T-helper 2 cell treated with Interferon-gamma antibody and Interleukin-4, amounts not matched to agents 5 μg/mL and 100 μg/mL, for 36 hours (primary cell): Measurements from ENCODE around the gene TXNDC8.

Source experiments
- DNase-seq: peaks from one replicate; pipeline ENCODE4 v3.0.0; 2021; ENCODE audit warnings: low spot score
- H3K27ac Mint-ChIP-seq: one replicate; pipeline ENCODE4 v1.8.0; 2021; ENCODE audit warnings: mild to moderate bottlenecking, mixed read lengths
- H3K27me3 Mint-ChIP-seq: one replicate; pipeline ENCODE4 v1.8.0; 2021; ENCODE audit warnings: low read depth, mixed read lengths
- H3K36me3 Mint-ChIP-seq: one replicate; pipeline ENCODE4 v1.8.0; 2021; ENCODE audit warnings: low read depth, mixed read lengths
- H3K4me1 Mint-ChIP-seq: one replicate; pipeline ENCODE4 v1.8.0; 2021; ENCODE audit warnings: low read depth, mixed read lengths
- H3K4me3 Mint-ChIP-seq: one replicate; pipeline ENCODE4 v1.8.0; 2022; ENCODE audit warnings: mild to moderate bottlenecking, moderate library complexity, mixed read lengths
- H3K9me3 Mint-ChIP-seq: one replicate; pipeline ENCODE4 v1.8.0; 2021; ENCODE audit warnings: mixed read lengths

The TXNDC8 gene

DNA sequence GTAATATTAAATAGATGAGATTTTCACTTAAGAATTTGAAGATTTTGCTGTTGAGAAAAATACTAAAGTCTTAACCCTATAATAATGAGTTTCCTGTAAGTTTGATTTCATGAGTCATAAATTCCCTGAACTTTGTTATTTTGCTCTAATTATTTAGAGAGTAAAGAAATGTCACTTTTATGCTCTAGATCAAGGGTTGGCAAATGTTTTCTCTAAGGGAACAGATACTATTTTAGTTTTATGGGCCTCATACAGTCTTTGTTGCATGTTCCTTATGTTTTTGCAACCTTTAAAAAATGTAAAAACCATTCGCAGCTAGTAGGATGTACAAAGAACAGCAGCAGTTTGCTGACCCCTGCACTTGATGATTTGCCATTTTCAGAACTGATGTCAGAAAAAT is 480 bp upstream of the TXNDC8 start:
- Mint-ChIP-seq H3K4me1 (peaks cover 2% of the 10 kb centered on the region), H3K4me3 (no peak overlapping the region), H3K27ac (no peak overlapping the region), H3K27me3 (no peaks in the 10 kb centered on the region), H3K36me3 (no peaks in the 10 kb centered on the region), H3K9me3 (no peaks in the 10 kb centered on the region)
- DNase-seq, result no peak

DNA sequence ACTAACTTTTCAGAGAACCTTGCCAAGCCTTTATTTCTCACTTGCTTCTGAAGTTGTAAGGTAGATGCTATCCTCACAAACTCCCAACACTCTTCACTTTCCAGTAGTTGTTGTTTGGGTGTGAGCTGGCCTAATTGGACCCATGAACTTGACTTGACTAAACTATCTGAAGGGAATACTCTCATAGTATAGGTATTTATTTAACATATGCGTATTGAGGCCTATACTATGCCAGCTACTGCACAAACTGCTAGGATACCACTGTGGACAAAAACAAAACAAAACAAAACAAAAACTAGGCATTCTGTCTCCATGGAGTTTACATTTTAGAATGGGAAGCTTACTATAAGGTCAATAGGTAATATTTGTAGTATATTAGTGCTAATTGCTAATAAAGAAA is 1.3 kb downstream of the TXNDC8 start:
- Mint-ChIP-seq H3K27ac (no peak overlapping the region), H3K4me3 (no peak overlapping the region), H3K36me3 (no peaks in the 10 kb centered on the region), H3K4me1 (peaks cover 2% of the 10 kb centered on the region), H3K27me3 (peaks cover under 1% of the 10 kb centered on the region), H3K9me3 (no peaks in the 10 kb centered on the region)
- no peak for DNase-seq

DNA sequence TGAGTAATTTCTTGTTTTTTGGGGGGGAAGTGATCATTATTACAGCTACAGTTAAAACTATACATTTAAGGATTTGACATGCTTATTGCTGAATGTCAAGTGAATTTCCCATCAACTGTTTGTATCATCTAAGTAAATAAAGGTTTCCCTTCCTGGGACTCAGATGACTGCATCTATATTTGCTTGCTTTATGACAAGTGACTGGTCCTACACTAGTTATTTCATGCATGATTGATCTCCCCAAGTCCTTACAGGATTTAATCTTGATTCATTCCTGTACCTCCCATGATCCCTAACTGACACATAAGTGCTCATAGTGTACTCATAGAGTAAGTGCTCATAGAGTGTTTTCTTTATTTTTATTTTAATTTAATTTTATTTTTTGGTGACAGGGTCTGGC is 2.8 kb downstream of the TXNDC8 start:
- H3K36me3 Mint-ChIP-seq, result no peaks in the 10 kb centered on the region
- H3K9me3 Mint-ChIP-seq, result no peaks in the 10 kb centered on the region
- no peak overlapping the region for H3K4me3 Mint-ChIP-seq
- H3K27me3 Mint-ChIP-seq, result peaks cover 2% of the 10 kb centered on the region
- H3K4me1 Mint-ChIP-seq, result peaks cover 2% of the 10 kb centered on the region
- H3K27ac Mint-ChIP-seq, result no peak overlapping the region
- DNase-seq, result no peak

DNA sequence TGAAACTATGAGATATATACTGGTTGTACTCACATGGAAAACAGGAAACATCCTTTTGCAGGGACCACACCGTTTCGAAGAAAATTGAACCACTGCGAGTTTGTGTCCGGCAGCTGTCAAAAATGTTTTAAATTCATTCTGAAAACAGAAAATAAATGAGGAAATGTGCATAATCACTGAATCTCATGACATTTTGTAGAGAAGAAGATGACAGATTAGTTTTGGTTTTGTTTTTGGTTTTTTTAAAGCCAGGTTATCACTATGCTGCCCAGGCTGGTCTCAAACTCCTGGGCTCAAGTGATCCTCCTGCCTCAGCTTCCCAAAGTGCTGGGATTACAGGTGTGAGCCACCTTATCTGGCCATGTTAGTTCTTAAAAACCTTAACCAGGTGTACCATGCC is 3.5 kb downstream of the TXNDC8 start:
- Mint-ChIP-seq H3K36me3 (no peaks in the 10 kb centered on the region), H3K27ac (no peak overlapping the region), H3K4me1 (peaks cover 4% of the 10 kb centered on the region), H3K27me3 (peaks cover 2% of the 10 kb centered on the region), H3K9me3 (no peaks in the 10 kb centered on the region), H3K4me3 (no peak overlapping the region)
- DNase-seq, result no peak

DNA sequence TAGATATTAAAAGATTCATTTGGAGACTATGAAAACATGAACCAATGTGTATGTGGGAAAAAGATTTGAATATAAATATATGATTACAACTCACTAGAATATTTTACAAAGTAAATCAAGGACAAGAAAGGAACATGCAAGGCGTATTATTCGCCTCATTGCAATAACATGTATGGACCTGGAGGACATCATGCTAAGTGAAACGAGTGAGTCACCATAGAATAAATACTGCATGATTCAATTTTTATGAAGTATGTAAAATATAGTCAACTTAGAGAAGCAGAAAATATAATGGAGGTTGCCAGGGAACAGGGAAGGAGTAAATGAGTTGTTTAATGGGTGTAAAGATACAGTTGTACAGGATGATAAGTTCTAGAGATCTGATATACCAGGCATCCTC is 4.9 kb downstream of the TXNDC8 start:
- no peak overlapping the region for H3K4me3 Mint-ChIP-seq
- H3K27me3 Mint-ChIP-seq, result peaks cover 2% of the 10 kb centered on the region
- DNase-seq, result no peak
- no peaks in the 10 kb centered on the region for H3K36me3 Mint-ChIP-seq
- peaks cover 4% of the 10 kb centered on the region for H3K4me1 Mint-ChIP-seq
- no peak overlapping the region for H3K27ac Mint-ChIP-seq
- no peaks in the 10 kb centered on the region for H3K9me3 Mint-ChIP-seq

DNA sequence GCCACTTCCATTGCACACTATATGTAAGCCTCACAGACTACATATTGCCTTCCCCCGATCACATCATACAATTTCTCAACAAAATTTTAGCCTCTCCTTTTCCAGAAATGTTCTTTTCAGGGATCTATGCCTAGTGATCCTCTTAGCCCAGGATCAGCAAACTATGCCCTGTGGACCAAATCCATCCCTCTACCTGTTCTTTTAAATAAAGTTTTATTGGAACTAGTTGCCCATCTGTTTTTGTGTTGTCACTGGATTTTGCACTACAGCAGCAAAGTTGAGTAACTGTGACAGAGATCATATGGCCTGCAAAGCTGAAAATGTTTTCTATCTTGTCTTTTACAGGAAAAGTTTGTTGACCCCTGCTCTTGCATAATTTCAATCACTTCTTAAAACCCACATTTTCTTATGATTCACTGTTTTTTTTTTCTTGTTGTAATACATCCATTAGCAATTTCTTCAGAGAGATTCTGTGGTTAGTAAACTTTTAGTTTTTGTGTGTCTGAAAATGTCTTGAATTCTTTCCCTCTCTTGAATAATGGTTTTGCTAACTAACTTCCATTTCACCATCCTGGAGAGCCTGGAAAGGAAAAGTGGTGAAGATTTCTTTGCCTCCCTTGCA is 7.1 kb downstream of the TXNDC8 start:
- no peak overlapping the region for H3K4me3 Mint-ChIP-seq
- H3K4me1 Mint-ChIP-seq, result peaks cover 4% of the 10 kb centered on the region
- no peak overlapping the region for H3K27ac Mint-ChIP-seq
- H3K36me3 Mint-ChIP-seq, result no peaks in the 10 kb centered on the region
- peaks cover 2% of the 10 kb centered on the region for H3K27me3 Mint-ChIP-seq
- no peak for DNase-seq
- no peaks in the 10 kb centered on the region for H3K9me3 Mint-ChIP-seq

DNA sequence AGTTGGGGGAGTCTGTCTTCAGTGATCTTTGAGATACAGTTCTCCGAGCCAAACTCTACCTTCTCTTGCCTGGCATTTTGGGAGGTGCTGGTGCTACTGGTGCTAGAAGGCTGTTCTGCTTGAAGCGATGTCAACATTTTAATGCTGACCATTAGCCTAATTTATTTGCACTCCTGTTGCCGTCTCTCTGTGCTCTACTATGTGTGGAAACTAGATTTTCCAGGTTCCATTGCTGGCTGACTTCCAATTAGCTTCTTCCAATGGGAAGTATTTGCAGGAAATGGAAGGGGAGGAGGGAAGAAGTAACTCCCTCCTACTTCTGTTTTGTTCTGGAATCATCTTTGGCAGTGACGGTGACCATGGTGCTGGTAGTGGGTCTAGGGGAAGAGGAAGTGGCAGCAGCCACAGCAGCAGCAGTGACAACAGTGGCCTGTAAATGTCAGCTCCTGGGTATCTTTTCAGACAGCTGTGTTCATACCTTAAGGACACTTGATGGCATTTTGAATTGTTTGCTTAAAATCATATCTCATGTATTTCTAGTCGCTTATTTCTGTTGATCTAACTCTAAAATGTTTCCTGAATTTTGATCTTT is 7.9 kb downstream of the TXNDC8 start:
- DNase-seq, result no peak
- Mint-ChIP-seq H3K36me3 (no peaks in the 10 kb centered on the region), H3K27ac (no peak overlapping the region), H3K9me3 (no peaks in the 10 kb centered on the region), H3K4me3 (no peak overlapping the region), H3K27me3 (peaks cover 2% of the 10 kb centered on the region), H3K4me1 (peaks cover 4% of the 10 kb centered on the region)

DNA sequence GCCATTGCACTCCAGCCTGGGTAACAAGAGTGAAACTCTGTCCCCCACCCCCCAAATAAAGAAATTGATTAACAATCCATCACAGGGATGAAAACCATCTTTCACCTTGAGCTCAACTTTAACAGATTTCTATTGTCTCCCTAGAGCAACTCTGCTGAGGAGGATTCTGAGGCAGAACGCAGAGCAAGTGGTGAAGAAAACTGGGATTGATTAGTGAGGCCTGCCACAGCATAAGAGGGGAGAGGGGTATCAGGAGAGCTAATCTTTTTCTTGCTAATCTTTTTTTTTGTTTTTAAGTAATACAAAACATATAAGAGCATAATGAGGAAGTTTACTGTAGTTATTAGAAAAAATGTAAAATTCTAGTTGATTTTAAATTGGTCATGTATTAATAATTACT is 8.9 kb downstream of the TXNDC8 start:
- DNase-seq, result no peak
- no peaks in the 10 kb centered on the region for H3K36me3 Mint-ChIP-seq
- H3K9me3 Mint-ChIP-seq, result no peaks in the 10 kb centered on the region
- H3K4me1 Mint-ChIP-seq, result peaks cover 2% of the 10 kb centered on the region
- no peak overlapping the region for H3K4me3 Mint-ChIP-seq
- H3K27me3 Mint-ChIP-seq, result peaks cover 2% of the 10 kb centered on the region
- H3K27ac Mint-ChIP-seq, result no peak overlapping the region

DNA sequence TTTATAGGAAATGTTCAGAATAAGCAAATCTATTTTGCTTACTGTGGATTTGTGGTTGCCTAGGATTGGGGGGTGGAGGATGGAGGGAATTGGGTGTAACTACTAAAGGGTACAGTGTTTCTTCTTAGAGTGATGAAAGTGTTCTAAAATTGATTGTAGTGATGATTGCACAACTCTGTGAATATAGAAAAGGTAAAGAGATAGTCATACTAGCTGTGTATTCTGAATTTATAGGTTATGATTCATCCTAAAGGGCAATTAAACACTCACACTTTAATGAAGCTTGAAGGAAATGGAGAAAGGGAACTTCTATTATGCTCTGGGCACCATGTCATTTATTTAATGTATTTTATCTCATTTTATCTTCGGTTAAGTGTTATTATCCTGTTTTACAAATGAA is 9.9 kb downstream of the TXNDC8 start:
- Mint-ChIP-seq H3K9me3 (no peaks in the 10 kb centered on the region), H3K4me3 (no peak overlapping the region)
- DNase-seq, result no peak

DNA sequence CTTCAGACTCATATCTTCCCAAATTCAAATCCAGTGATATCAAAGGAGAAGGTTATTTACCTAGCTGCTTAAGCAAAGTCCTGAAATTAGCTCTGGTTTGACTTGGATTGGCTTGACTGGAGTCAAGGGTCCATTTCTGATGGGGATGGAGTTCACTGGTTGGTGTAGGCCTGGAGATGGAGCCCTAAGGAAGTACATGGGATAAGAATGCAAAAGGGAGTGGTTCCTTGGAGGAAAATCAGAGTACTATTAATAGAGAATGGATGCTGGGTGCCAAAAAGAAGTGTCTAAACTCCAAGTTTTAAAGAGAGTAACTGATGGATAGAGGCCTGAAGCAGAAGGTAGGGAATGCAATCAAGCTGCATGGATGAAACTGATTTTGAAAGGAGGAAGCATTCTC is 13.8 kb downstream of the TXNDC8 start:
- no peak for DNase-seq
- H3K4me3 Mint-ChIP-seq, result no peak overlapping the region
- H3K9me3 Mint-ChIP-seq, result no peaks in the 10 kb centered on the region
- no peaks in the 10 kb centered on the region for H3K36me3 Mint-ChIP-seq
- no peak overlapping the region for H3K27ac Mint-ChIP-seq
- H3K4me1 Mint-ChIP-seq, result no peaks in the 10 kb centered on the region
- peaks cover 8% of the 10 kb centered on the region for H3K27me3 Mint-ChIP-seq

More for the DNA sequence above, 9.9 kb downstream of the TXNDC8 start:
- no peaks in the 10 kb centered on the region for H3K36me3 Mint-ChIP-seq
- peaks cover 2% of the 10 kb centered on the region for H3K4me1 Mint-ChIP-seq
- H3K27ac Mint-ChIP-seq, result no peak overlapping the region
- peaks cover 6% of the 10 kb centered on the region for H3K27me3 Mint-ChIP-seq

DNA sequence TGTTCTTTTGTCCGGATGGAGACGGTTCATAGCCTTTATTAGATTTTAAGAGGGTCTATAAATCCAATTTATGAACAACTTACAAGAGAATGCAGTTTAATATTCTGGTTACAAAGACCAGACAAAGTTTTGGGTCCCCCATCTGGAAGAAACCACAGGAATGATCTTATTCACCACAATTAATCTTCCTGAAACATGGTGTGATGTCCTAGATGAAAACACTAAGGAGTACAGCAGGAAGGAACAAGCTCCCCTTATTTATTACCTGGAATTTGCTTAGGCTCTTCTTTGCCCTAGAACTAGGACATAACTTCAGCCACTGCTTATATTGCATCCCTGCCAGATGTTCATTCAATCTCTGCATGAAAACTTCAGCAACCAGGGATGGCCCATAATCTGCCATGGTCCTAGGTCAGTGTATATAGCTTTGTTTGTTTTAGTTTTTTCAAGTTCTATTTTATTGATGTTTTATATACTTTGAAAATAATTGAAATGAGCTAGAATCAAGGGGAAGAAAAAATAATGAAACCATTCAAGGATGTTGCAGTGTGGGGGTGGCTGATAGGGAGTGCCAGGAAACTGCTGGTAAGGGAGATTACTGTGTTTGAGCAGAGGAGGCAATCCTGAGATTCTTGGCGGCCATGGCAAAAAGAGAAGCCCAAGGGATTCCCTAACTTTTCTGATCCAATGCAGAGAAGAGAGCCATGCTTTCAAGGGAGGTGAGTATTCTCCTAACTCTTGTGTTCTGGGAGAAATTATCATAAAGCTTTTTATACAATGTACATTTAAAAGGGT is 16.8 kb downstream of the TXNDC8 start:
- Mint-ChIP-seq H3K36me3 (no peaks in the 10 kb centered on the region), H3K4me1 (peaks cover 7% of the 10 kb centered on the region), H3K9me3 (no peaks in the 10 kb centered on the region), H3K27me3 (peaks cover 8% of the 10 kb centered on the region), H3K27ac (no peak overlapping the region), H3K4me3 (no peak overlapping the region)
- DNase-seq, result no peak

DNA sequence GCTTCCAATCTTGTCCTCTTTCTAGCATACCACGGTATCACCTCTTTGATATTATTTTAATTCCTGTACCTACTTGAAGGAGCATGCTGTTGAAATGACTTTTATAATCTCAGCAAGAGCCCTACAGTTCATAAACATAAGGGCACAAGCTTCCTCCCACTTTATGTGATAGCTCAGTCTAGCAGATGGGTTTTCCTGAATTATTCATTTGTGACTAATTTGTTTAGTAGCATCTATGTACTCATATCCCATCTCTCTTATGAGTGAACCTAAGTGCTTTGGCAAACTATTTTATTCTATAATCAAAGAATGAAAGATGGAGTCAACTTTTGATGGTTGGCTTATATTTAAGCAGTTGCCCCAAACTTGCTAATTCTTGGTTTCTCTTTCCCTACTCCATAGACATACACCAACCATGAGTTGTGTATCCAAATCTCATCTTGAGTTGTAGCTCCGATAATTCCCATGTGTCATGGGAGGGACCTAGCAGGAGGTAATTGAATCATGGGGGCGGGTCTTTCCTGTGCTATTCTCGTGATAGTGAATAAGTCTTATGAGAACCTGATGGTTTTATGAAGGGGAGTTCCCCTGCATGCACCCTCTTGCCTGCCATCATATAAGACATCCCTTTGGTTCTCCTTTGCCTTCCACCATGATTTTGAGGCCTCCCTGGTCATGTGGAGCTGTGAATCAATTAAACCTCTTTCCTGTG is 17.7 kb downstream of the TXNDC8 start:
- H3K4me1 Mint-ChIP-seq, result peaks cover 7% of the 10 kb centered on the region
- H3K27me3 Mint-ChIP-seq, result peaks cover 8% of the 10 kb centered on the region
- no peaks in the 10 kb centered on the region for H3K9me3 Mint-ChIP-seq
- DNase-seq, result no peak
- H3K4me3 Mint-ChIP-seq, result no peak overlapping the region
- H3K27ac Mint-ChIP-seq, result no peak overlapping the region
- H3K36me3 Mint-ChIP-seq, result no peaks in the 10 kb centered on the region

DNA sequence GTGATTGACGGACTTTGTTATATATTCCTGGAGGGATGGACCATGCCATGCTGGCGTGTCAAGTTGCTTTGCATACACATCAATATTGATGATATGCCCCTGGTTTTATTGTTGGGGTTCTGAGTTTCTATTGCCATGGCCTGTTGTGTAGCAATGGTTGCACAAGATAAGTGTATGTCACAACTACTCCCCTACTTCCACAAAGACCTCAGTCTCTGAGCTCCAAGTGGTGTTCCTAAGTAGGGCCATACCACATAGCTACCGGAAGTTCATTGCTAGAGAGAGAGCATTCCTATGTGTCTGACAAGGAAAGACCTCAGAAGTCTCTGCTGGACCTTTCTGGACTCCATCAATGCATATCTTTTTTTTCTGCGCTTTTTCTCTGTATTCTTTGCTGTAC is 19.8 kb downstream of the TXNDC8 start:
- no peak overlapping the region for H3K4me3 Mint-ChIP-seq
- H3K27ac Mint-ChIP-seq, result no peak overlapping the region
- DNase-seq, result no peak
- H3K36me3 Mint-ChIP-seq, result no peaks in the 10 kb centered on the region
- peaks cover 7% of the 10 kb centered on the region for H3K4me1 Mint-ChIP-seq
- H3K27me3 Mint-ChIP-seq, result peaks cover 6% of the 10 kb centered on the region
- peaks cover 4% of the 10 kb centered on the region for H3K9me3 Mint-ChIP-seq
